Measurements from ENCODE around the gene HDAC4.
A peak's percentile ranks its signal among the peaks of the same experiment; 100 is the strongest.

HDAC4 gene

GRCh38 chr2:239261356-239261755, 139.5 kb downstream of the HDAC4 start:
- no peak for TF ChIP-seq CTCF (conservative IDR thresholded peaks at IDR 0.05; ENCODE audit: low read length)
- no peak overlapping the region for H3K4me3 ChIP-seq (ENCODE audit: low read length)
- no peak for DNase-seq (ENCODE audit: low read depth)

GRCh38 chr2:239260546-239261327, 140.1 kb downstream of the HDAC4 start:
- no peak for DNase-seq (ENCODE audit: low read depth)
- TF ChIP-seq CTCF (conservative IDR thresholded peaks at IDR 0.05; ENCODE audit: low read length): no peak

GRCh38 chr2:239259603-239260298, 141.1 kb downstream of the HDAC4 start:
- no peak overlapping the region for H3K4me3 ChIP-seq (ENCODE audit: low read length)
- no peak for DNase-seq (ENCODE audit: low read depth)
- TF ChIP-seq CTCF (conservative IDR thresholded peaks at IDR 0.05; ENCODE audit: low read length): no peak

More at GRCh38 chr2:239260546-239261327, 140.1 kb downstream of the HDAC4 start:
- H3K4me3 ChIP-seq (ENCODE audit: low read length): no peak overlapping the region

- DNase-seq (ENCODE audit: low read depth): no peak
- no peak for TF ChIP-seq CTCF (conservative IDR thresholded peaks at IDR 0.05; ENCODE audit: low read length)
- H3K4me3 ChIP-seq (ENCODE audit: low read length): no peak overlapping the region
Observed at GRCh38 chr2:239259173-239259572, 141.6 kb downstream of the HDAC4 start.

GRCh38 chr2:239258248-239258647, 142.6 kb downstream of the HDAC4 start:
- H3K4me3 ChIP-seq (ENCODE audit: low read length): no peak overlapping the region
- no peak for TF ChIP-seq CTCF (conservative IDR thresholded peaks at IDR 0.05; ENCODE audit: low read length)
- no peak for DNase-seq (ENCODE audit: low read depth)

DNA sequence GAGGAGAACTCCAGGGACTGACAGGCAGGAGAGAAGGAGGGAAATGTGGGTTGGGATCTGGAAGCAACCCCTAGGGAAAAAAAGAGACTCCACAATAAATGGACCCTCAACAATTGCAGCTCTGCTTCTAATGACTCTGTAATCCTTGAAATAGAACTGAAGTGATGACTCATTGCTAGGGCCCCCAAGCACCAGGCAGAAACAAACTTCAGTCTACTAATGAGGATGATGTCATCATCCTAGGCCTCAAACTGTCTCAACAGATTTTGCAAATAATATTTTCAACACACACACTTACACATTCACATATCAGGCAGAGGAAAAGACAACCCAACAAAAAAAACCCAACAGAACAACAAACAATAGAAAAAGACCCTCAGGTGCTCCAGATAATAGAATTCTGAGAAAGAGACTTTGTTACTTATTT, 143.3 kb downstream of the HDAC4 start:
- H3K4me3 ChIP-seq (ENCODE audit: low read length): no peak overlapping the region
- peak; percentile 88 for DNase-seq (ENCODE audit: low read depth)

More for the DNA sequence above, 143.3 kb downstream of the HDAC4 start:
- no peak for TF ChIP-seq CTCF (conservative IDR thresholded peaks at IDR 0.05; ENCODE audit: low read length)
